SIG-M5 treated with dmso at 0.1 percent for 504 hours (cell line): ENCODE results near the gene TASP1.

ENCODE experiments used
- DNase-seq: peaks from one replicate; lab custom pipeline; 2025; ENCODE audit not compliant: unreplicated experiment; lab: John Stamatoyannopoulos, UW

The TASP1 gene

GRCh38 chr20:13355411-13355810 lies 283.3 kb downstream of the TASP1 start:
- DNase-seq, result no peak

- DNase-seq, result no peak
Observed at GRCh38 chr20:13353261-13353945, 285.3 kb downstream of the TASP1 start.

- no peak for DNase-seq
Observed at GRCh38 chr20:13349235-13349604, 289.5 kb downstream of the TASP1 start.

- no peak for DNase-seq
Observed at GRCh38 chr20:13348311-13349234, 290.2 kb downstream of the TASP1 start.

- no peak for DNase-seq
Observed at GRCh38 chr20:13344671-13345070, 294.1 kb downstream of the TASP1 start.

- DNase-seq, result no peak
Observed at GRCh38 chr20:13342469-13343242, 296.1 kb downstream of the TASP1 start.

GRCh38 chr20:13341737-13342393 lies 296.9 kb downstream of the TASP1 start:
- no peak for DNase-seq

- DNase-seq, result no peak
Observed at GRCh38 chr20:13340088-13340487, 298.6 kb downstream of the TASP1 start.
